HG03280 (cell line): ENCODE data around the gene CDKL5.
"Not testable (repeated sequence)": the region's sequence is repeated elsewhere in the genome, so short reads cannot be mapped to it uniquely, and the experiment has no call there.

Experiments
- ATAC-seq: cut with Tn5 transposase; IDR thresholded peaks from one replicate; pipeline ENCODE4 v1.9.1; 2021; ENCODE audit warnings: mild to moderate bottlenecking, moderate library complexity; ENCODE audit not compliant: unreplicated experiment

Gene CDKL5

DNA sequence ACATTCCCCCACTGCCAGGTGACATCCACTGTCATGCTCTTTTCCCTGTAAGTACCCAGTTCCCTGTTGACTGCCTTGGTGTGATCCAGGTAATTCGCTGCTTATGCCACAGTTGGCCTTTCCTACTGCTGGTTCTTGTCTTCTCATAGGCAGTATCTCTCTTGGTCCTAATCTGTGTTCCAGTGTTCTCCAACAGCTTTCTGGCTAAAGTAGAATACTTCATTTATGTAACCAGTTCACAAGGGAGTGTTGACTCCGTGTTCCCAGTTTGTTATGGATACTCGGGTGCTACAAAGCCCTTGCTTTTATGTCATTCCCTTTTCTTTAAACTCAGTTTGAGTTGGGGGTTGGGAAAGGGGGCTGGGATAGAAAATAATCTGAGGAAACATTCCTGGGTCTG is 148.1 kb downstream of the CDKL5 start:
- ATAC-seq = no peak

- ATAC-seq = no peak
Observed at GRCh38 chrX:18574591-18574990, 149.2 kb downstream of the CDKL5 start.

DNA sequence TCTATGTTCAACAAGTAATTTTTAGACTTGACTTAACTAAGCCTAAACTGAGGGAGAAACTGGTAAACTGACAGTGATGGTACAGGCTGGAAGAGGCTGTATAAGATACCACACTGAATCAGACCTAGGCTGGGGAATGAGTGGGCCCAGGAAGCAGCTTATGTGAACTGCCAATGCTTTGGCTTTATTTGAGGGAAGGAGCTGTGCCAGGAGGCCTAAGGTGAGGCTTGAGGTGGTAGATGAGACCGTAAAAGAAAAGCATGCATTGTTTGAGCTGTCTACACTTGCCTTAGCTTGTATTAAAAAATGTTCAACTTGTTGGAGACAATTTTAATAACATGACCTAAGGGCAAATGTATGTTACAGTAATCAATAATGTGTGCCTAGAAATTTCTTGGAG is 150.3 kb downstream of the CDKL5 start:
- ATAC-seq = no peak

DNA sequence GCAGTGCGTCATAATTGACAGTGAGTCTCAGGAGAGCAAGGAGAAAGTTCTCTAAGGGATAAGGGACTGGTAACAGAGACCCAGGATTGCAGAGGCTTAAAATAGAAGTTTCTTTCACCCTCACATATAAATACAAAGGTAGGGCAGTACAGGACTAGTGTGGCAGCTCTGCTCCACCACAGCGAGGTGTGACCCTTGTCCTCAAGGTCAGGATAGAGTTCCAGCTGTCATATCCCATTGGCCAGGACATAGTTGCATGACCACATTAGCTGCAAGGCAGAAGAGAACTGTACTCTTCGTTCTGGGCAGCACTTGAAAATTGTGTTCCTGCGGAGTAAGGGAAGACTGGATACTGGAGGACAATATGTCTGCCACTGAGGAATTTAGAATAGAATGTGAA is 152.0 kb downstream of the CDKL5 start:
- no peak for ATAC-seq

DNA sequence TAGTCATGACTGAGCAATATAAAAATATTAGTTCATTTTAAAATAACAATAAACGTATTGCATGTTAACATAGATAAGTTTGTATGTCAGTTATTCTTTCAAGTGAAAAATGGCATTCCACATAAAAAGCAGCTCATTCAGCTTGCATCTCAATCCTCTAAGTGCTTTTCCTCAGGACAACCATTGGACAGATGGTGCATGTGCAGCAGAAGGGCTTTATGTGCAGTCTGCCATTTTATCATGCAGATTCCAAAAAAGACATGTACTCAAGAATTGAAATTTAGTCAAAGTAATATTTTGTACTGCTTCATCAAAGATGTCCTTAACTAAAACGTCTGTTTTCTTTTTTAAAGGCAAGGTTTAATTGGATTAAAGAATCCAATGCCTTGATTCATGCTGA is 153.1 kb downstream of the CDKL5 start:
- no peak for ATAC-seq

DNA sequence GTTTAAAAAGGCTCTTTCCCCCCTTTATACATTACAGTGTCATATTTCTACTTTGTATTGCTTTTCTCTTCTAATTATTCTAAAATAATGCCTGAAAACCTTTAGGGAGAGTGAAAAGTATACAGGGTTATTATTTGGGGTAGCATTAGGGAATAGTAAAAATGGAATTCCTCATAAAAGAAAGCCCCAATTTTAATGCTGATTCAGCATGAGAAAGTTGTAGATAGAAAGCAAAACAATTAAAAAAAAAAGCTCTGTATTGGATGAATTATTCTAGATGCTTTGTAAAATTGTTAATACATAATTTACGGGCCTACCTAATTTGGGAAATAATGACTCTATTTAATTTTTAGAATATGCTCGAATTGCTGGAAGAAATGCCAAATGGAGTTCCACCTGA is 154.1 kb downstream of the CDKL5 start:
- ATAC-seq = no peak

DNA sequence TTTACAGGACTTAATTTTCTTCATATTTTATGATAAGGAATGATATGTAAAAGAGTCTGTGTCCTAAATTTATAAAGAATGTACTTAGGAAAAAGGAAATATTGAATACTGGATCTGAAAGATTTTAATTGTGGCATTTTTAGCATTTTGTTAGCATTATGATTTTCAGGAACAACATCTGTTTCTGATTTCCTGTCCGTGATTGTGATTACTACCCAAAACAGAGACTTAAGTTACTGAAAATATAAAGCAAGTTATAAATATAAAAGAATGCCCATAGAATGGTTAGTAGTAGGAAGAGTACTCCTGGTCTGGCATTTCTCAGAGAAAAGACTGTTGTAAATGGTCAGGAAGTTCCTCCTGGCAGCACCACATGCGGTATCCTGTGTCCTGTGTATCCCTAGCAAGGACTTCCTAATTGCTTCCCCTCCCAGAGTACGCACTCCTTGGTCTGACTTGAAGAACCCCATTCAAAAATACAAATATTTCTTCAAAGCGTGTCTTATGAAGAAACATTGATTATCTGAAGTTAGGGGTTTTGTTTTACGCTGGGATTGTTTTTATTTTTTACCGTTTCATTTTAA is 157.6 kb downstream of the CDKL5 start:
- no peak for ATAC-seq

DNA sequence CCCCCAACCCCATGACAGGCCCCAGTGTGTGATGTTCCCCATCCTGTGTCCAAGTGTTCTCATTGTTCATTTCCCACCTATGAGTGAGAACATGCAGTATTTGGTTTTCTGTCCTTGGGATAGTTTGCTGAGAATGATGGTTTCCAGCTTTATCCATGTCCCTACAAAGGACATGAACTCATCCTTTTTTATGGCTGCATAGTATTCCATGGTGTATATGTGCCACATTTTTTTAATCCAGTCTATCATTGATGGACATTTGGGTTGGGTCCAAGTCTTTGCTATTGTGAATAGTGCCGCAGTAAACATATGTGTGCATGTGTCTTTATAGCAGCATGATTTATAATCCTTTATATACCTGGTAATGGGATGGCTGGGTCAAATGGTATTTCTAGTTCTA is 163.9 kb downstream of the CDKL5 start:
- not testable (repeated sequence) for ATAC-seq

GRCh38 chrX:18591834-18592233 is 166.4 kb downstream of the CDKL5 start:
- no peak for ATAC-seq

- no peak for ATAC-seq
Observed at GRCh38 chrX:18594079-18594478, 168.7 kb downstream of the CDKL5 start.

GRCh38 chrX:18596096-18596495 is 170.7 kb downstream of the CDKL5 start:
- no peak for ATAC-seq

DNA sequence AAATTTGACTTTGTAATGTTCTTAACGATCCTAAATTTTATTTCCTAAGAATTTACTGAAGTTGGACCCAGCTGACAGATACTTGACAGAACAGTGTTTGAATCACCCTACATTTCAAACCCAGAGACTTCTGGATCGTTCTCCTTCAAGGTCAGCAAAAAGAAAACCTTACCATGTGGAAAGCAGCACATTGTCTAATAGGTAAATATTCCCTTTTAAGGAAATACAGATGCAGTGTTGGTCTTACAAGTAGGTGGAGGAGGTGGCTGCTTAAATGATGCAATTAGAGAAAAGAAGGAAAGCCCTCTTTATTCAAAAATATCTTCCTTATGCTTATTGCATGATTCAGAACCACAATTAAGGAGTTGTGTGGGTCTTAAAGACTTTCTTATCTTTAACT is 173.0 kb downstream of the CDKL5 start:
- no peak for ATAC-seq

GRCh38 chrX:18607966-18608365 is 182.6 kb downstream of the CDKL5 start:
- no peak for ATAC-seq

DNA sequence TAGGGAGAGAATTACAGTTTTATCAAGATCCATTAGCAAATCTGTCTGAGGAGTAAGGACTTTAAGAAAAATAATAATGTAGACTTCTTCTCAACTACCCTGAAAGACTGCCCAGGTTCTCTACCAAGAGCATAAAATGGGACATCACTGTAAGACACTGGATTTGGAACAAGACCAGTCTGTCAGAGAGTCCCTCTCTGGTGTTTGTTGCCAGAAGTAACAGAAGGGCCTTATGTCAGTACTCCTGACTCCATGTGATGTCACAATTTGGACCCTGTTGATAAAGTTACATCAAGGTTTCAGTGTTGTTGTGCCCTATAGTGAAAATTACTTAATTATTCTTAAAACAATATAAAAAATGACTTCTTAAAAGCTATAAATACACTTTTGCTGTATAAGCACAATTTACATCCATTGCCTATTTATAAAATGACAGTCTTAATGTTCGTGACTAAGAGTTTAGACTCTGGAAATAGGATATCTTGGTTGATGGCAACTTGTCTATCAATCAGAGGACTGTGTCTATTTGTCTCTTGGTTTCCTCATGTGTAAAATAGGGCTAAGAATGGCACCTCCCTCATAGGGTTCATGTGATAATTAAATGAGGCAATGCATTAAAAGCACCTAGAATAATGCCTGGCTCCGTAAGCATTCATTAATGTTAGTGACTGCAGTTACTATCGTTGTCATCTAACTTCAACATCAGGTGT is 188.7 kb downstream of the CDKL5 start:
- ATAC-seq = no peak

GRCh38 chrX:18616688-18617406 is 191.4 kb downstream of the CDKL5 start:
- ATAC-seq = no peak

- ATAC-seq = no peak
Observed at GRCh38 chrX:18617407-18617750, 192.0 kb downstream of the CDKL5 start.

DNA sequence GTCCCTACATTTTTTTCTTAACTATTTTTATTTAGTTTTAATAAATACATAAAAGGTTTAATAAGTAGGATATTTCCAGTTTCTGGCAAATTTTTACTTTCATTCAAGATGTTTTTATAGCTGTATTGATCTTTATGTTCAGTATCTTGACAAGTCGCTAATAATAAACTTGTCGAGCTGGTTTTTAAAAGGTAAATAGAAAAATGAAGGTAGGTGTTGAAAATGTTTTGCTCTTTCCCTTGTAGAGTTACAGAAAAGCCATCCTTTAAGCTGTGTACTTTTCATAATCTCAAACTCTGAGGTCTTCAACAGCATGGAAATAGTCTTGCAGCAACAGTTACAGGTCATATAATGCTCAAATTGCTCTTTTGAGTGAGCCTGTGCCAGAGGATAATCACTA is 193.9 kb downstream of the CDKL5 start:
- no peak for ATAC-seq

DNA sequence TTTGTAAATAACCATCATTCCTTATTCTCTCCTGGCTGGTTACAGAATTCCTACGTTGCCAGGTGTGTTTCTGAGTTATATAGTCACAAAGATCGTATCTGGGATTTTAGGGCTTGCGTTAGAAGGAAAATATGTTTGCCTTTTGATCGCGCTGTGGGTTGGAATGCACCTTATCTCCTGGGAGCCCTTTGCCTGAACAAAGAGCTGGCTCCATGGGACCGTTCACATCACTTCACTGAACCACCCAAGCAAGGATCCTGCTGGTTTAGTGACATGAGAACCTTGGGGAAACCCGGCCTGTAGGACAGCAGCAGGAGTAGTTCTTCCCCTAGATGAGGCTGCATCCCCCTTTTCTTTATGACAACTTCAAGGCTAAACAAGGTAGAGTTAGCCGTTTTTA is 194.9 kb downstream of the CDKL5 start:
- ATAC-seq = no peak

GRCh38 chrX:18624599-18624998 is 199.2 kb downstream of the CDKL5 start:
- ATAC-seq = no peak

DNA sequence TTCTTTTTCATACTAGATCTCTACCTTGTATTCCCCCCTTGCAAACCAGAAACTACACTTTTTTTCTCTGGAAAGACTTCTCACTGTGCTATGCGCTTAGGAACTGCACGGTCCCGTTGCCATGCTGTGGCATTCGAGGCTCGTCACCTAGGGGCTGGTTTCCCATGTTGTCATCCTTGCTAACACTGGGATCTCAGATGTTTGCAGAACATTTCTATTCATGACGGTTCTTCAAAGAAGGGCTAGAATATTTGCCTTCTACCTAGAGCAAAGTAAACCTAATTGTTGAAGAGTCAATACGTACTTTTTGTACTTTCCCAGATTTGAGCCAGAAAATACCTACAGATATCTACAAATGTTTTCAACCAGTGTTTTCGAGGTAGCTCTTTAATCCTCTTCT is 205.5 kb downstream of the CDKL5 start:
- no peak for ATAC-seq

DNA sequence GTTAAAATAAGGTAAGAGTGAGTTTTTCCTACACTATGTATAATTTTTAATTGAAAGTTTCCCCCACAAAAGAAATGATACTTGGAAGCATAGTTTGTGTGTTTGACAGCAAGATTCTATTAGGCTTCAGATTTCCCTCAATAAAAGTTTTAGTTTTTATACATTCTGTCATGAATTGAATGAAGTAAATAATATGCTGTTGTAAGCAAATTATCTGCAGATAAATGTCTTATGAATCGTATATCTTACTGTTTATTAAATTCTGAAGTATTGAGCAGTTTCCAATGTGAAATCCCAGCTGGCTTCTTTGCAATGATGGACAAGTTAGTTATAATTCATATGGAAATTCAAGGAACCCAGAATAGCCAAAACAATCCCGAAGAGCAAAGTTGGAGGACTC is 213.0 kb downstream of the CDKL5 start:
- no peak for ATAC-seq

DNA sequence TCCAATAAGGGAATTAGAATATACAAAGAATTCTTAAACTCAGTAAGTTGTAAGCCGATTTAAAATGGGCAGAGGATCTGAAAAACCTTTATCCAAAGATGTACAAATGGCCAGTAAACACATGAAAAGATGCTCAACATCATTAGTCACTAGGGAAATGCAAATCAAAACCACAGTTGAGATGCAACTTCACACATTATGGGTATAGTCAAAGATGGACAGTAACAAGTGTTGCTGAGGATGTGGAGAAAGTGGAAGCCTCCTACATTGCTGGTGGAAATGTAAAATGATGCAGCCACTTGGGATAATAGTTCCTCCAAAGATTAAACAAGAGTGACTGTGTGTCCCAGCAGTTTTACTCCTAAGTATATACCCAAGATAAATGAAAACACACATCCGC is 213.9 kb downstream of the CDKL5 start:
- ATAC-seq = no peak
